Stimulated activated CD4-positive, alpha-beta T cell treated with anti-CD3 and anti-CD28 coated beads, TNF-alpha, amount 100 ng/mL, for 48 hours (primary cell): ENCODE data around the gene ZNF134.

Experiments
- DNase-seq, 3 donors: peaks; one replicate each; pipeline ENCODE4 v3.0.0-alpha.2; 2020; ENCODE audit warnings: low read depth in 3 of 3

Gene ZNF134

GRCh38 chr19:57613941-57614743 lies at the start of gene ZNF134:
Gene ZNF134 (plus strand): TSS chr19:57614242. CDS start chr19:57619469, 5,227 bp downstream.
- peak; percentile 78 to 84 (median 82) for DNase-seq

- DNase-seq = no peak
Observed at GRCh38 chr19:57566396-57567265, 47.4 kb upstream of the ZNF134 start.

- DNase-seq = no peak
Observed at GRCh38 chr19:57570707-57571106, 43.3 kb upstream of the ZNF134 start.

- DNase-seq = no peak
Observed at GRCh38 chr19:57572415-57572947, 41.6 kb upstream of the ZNF134 start.

GRCh38 chr19:57576661-57577060 lies 37.4 kb upstream of the ZNF134 start:
- no peak for DNase-seq

GRCh38 chr19:57578487-57579205 lies 35.4 kb upstream of the ZNF134 start, which contains the start of gene ZNF416:
Gene ZNF416 (minus strand): TSS chr19:57578911. CDS start chr19:57578704, 207 bp downstream.
- DNase-seq = peak; percentile 89 to 94 (median 91)

GRCh38 chr19:57583104-57583520 lies 30.9 kb upstream of the ZNF134 start:
- no peak for DNase-seq

- DNase-seq = peak; percentile 63 to 78 (median 66)
Observed at GRCh38 chr19:57583521-57584416, 30.3 kb upstream of the ZNF134 start, which contains the start of gene ZIK1. Gene ZIK1 (plus strand): TSS chr19:57584145. CDS start chr19:57584357, 212 bp downstream.

GRCh38 chr19:57587529-57587928 lies 26.5 kb upstream of the ZNF134 start:
- DNase-seq = no peak

- no peak for DNase-seq
Observed at GRCh38 chr19:57599377-57599760, 14.7 kb upstream of the ZNF134 start.

GRCh38 chr19:57599761-57600383 lies 14.2 kb upstream of the ZNF134 start, which contains the start of gene ZNF530:
Gene ZNF530 (plus strand): TSS chr19:57599885. CDS start chr19:57604346, 4,461 bp downstream.
- DNase-seq = peak; percentile 82 to 83 (median 82)

- DNase-seq = no peak
Observed at GRCh38 chr19:57606931-57607330, 7.1 kb upstream of the ZNF134 start.

GRCh38 chr19:57611113-57611512 lies 2.9 kb upstream of the ZNF134 start:
- no peak for DNase-seq

- no peak for DNase-seq
Observed at GRCh38 chr19:57615346-57615745, 1.3 kb downstream of the ZNF134 start.

GRCh38 chr19:57620673-57621348 lies 6.8 kb downstream of the ZNF134 start:
- no peak for DNase-seq

- DNase-seq = no peak
Observed at GRCh38 chr19:57623091-57623490, 9.0 kb downstream of the ZNF134 start.

- peak; percentile 71 to 77 (median 71) for DNase-seq
Observed at GRCh38 chr19:57632987-57633831, 19.2 kb downstream of the ZNF134 start, which contains the start of gene ZNF211. Gene ZNF211 (plus strand): TSS chr19:57633168. CDS start chr19:57633347, 179 bp downstream.

- no peak for DNase-seq
Observed at GRCh38 chr19:57633832-57634131, 19.7 kb downstream of the ZNF134 start.
